ENCODE data around the gene CYSRT1.

CYSRT1 gene

GRCh38 chr9:137212520-137212919 lies 12.5 kb upstream of the CYSRT1 start:
- no peak for DNase-seq (ENCODE audit: low read depth, low spot score)

- no peak for DNase-seq (ENCODE audit: low read depth, low spot score)
Observed at GRCh38 chr9:137213160-137214060, 11.6 kb upstream of the CYSRT1 start.

GRCh38 chr9:137214620-137215019 lies 10.4 kb upstream of the CYSRT1 start:
- DNase-seq (ENCODE audit: low read depth, low spot score): no peak

GRCh38 chr9:137215196-137215986 lies 9.6 kb upstream of the CYSRT1 start:
- DNase-seq (ENCODE audit: low read depth, low spot score): no peak

- DNase-seq (ENCODE audit: low read depth, low spot score): no peak
Observed at GRCh38 chr9:137216188-137216965, 8.6 kb upstream of the CYSRT1 start.

GRCh38 chr9:137217276-137218211 lies 7.4 kb upstream of the CYSRT1 start:
- DNase-seq (ENCODE audit: low read depth, low spot score): no peak

- DNase-seq (ENCODE audit: low read depth, low spot score): no peak
Observed at GRCh38 chr9:137218212-137218753, 6.7 kb upstream of the CYSRT1 start.

GRCh38 chr9:137218754-137219271 lies 6.2 kb upstream of the CYSRT1 start:
- no peak for DNase-seq (ENCODE audit: low read depth, low spot score)

GRCh38 chr9:137219757-137220316 lies 5.1 kb upstream of the CYSRT1 start:
- no peak for DNase-seq (ENCODE audit: low read depth, low spot score)

GRCh38 chr9:137220317-137221094 lies 4.5 kb upstream of the CYSRT1 start:
- no peak for DNase-seq (ENCODE audit: low read depth, low spot score)

- DNase-seq (ENCODE audit: low read depth, low spot score): no peak
Observed at GRCh38 chr9:137221095-137221505, 3.9 kb upstream of the CYSRT1 start.

GRCh38 chr9:137221506-137222111 lies 3.4 kb upstream of the CYSRT1 start:
- DNase-seq (ENCODE audit: low read depth, low spot score): no peak

GRCh38 chr9:137222190-137223077 lies 2.5 kb upstream of the CYSRT1 start, which contains the start of gene RNF208:
Gene RNF208, minus strand, starts transcription at chr9:137222240. Its CDS starts 1,028 bp downstream, at chr9:137221212.
- no peak for DNase-seq (ENCODE audit: low read depth, low spot score)

- DNase-seq (ENCODE audit: low read depth, low spot score): peak; percentile 91
Observed at GRCh38 chr9:137223078-137223970, 1.6 kb upstream of the CYSRT1 start.

- DNase-seq (ENCODE audit: low read depth, low spot score): no peak
Observed at GRCh38 chr9:137225699-137226331, 841 bp downstream of the CYSRT1 start.

Data from brain pericyte (primary cell).